ENCODE results near the gene FKBP9. TPM values are rescaled to one million over a fixed set of nuclear protein-coding genes. Genes with fewer than 3 reads are reported as not detected.
A peak's percentile ranks its signal among the peaks of the same experiment; 100 is the strongest.

FKBP9 gene
- total and polyA plus RNA-seq, 2 of the 8 experiments (the other 6 are each of a cell fraction or from before 2014, with no cell fraction given) = 7.2 to 10.1 TPM

- 15% methylated on average over 6 of the region's 6 CpGs; no CpG with 5 or more reads in 1 of the 2 experiments for WGBS, 2 experiments (ENCODE audit: extremely low coverage in 1 of 2, insufficient coverage in 1 of 2, insufficient read length in 1 of 2, insufficient replicate concordance in 2 of 2, low coverage in 1 of 2, low lambda C conversion rate in 2 of 2, missing lambda C conversion rate in 1 of 2)
- H2AFZ ChIP-seq (ENCODE audit: low read length) = no peak overlapping the region
- TF ChIP-seq SP1 (IDR thresholded peaks at IDR 0.05; ENCODE audit: low read depth, low read length) = no peak
- no peak for TF ChIP-seq TCF12 (IDR thresholded peaks at IDR 0.05; ENCODE audit: low read depth, low read length)
- TF ChIP-seq, protein P1, sequence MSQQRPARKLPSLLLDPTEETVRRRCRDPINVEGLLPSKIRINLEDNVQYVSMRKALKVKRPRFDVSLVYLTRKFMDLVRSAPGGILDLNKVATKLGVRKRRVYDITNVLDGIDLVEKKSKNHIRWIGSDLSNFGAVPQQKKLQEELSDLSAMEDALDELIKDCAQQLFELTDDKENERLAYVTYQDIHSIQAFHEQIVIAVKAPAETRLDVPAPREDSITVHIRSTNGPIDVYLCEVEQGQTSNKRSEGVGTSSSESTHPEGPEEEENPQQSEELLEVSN (IDR thresholded peaks at IDR 0.05) = no peak
- no peak for TF ChIP-seq SP4 (IDR thresholded peaks at IDR 0.05; ENCODE audit: low read length)
- no peak for TF ChIP-seq TAF7 (optimal IDR thresholded peaks at IDR 0.05; ENCODE audit: borderline replicate concordance, low read depth, low read length)
- no peak for TF ChIP-seq SIN3A (conservative IDR thresholded peaks at IDR 0.05 in 1 of 2, IDR thresholded peaks at IDR 0.05 in 1 of 2; ENCODE audit: low read depth in 1 of 2, low read length in 2 of 2)
- TF ChIP-seq TAF1 (IDR thresholded peaks at IDR 0.05; ENCODE audit: low read depth, low read length) = no peak
- TF ChIP-seq RAD21 (IDR thresholded peaks at IDR 0.05 in 1 of 2, conservative IDR thresholded peaks at IDR 0.05 in 1 of 2; ENCODE audit: low read depth in 2 of 2, low read length in 2 of 2) = no peak
- no peak for TF ChIP-seq RFX5 (IDR thresholded peaks at IDR 0.05; ENCODE audit: borderline replicate concordance, low read depth, low read length)
- no peak for TF ChIP-seq RNF2 (IDR thresholded peaks at IDR 0.05; ENCODE audit: borderline replicate concordance, low read depth, low read length, missing control alignments, poor library complexity, severe bottlenecking)
Observed at GRCh38 chr7:32943252-32944030, 13.8 kb upstream of the FKBP9 start.

More at GRCh38 chr7:32943252-32944030, 13.8 kb upstream of the FKBP9 start:
- CTCF ChIA-PET (ENCODE audit: partially characterized antibody) = interaction anchor here (0.5 to 3.7 kb wide), 9 partner anchors 10 to 165 kb away, joined by 3 to 21 read pairs (median 5); partner anchors contain the start of gene RP9
- no peak overlapping the region for H4K91ac ChIP-seq (replicated peaks; ENCODE audit: insufficient read length, low read length)
- no peak overlapping the region for H3K9ac ChIP-seq (replicated peaks in 1 of 4; ENCODE audit: extremely low read depth in 1 of 4, low read depth in 3 of 4, low read length in 3 of 4)
- H3K79me1 ChIP-seq (ENCODE audit: low read depth, low read length) = no peaks in the 10 kb centered on the region
- H3K4me2 ChIP-seq (ENCODE audit: insufficient read depth in 1 of 2, low read depth in 2 of 2, low read length in 2 of 2) = peak overlapping the region; percentile 45 to 84; a peak in 2 of 4 replicates
- H2AK5ac ChIP-seq (ENCODE audit: low read depth, low read length) = no peak overlapping the region
- H2BK120ac ChIP-seq (replicated peaks; ENCODE audit: low read depth, low read length) = no peak overlapping the region
- H3K27me3 ChIP-seq (replicated peaks in 1 of 4; ENCODE audit: control insufficient read depth in 3 of 4, extremely low read depth in 1 of 4, insufficient read depth in 3 of 4, low read length in 3 of 4) = peaks cover 43 to 85% (median 74%) of the 10 kb centered on the region in 4 experiments
- H3K4me1 ChIP-seq (replicated peaks in 1 of 4; ENCODE audit: control insufficient read depth in 3 of 4, insufficient read depth in 4 of 4, low read length in 3 of 4) = peaks cover under 1 to 8% (median 3%) of the 10 kb centered on the region in 4 experiments; a peak in 6 of 7 replicates
- no peaks in the 10 kb centered on the region for H3K36me3 ChIP-seq (ENCODE audit: control insufficient read depth in 2 of 4, insufficient read depth in 4 of 4, low read length in 3 of 4)
- H3K9me3 ChIP-seq (ENCODE audit: insufficient read depth in 2 of 2, low read depth in 1 of 2, low read length in 1 of 2) = peaks cover 4 to 11% of the 10 kb centered on the region in 2 experiments; a peak in 2 of 4 replicates
- no peak overlapping the region for H4K8ac ChIP-seq (ENCODE audit: extremely low read depth, insufficient read depth, low read length)
- DNase-seq (ENCODE audit: low read depth in 1 of 2, low spot score in 2 of 2) (no peak), FAIRE-seq (no peak)
- H2BK5ac ChIP-seq (ENCODE audit: low read depth, low read length) = no peak overlapping the region
- peak overlapping the region in 1 of 4 experiments; percentile 58; a peak in 2 of 8 replicates for H3K4me3 ChIP-seq (ENCODE audit: extremely low read depth in 1 of 4, insufficient read depth in 2 of 4, low read depth in 3 of 4, low read length in 4 of 4)
- no peak overlapping the region for H2BK20ac ChIP-seq (ENCODE audit: low read length)
- peaks cover 4 to 11% of the 10 kb centered on the region in 2 experiments for H4K20me1 ChIP-seq (replicated peaks in 1 of 2; ENCODE audit: control insufficient read depth in 1 of 2, insufficient read depth in 2 of 2, low read length in 2 of 2)
- no peak overlapping the region for H3K14ac ChIP-seq (ENCODE audit: insufficient read length)
- H4K5ac ChIP-seq (ENCODE audit: insufficient read length, low read depth, low read length) = no peak overlapping the region
- H3K23ac ChIP-seq (ENCODE audit: insufficient read length) = no peak overlapping the region
- H3K4ac ChIP-seq (replicated peaks; ENCODE audit: insufficient read length, low read depth, low read length) = no peak overlapping the region
- H2BK15ac ChIP-seq (ENCODE audit: low read length) = no peak overlapping the region
- no peak overlapping the region for H3K27ac ChIP-seq (ENCODE audit: low read depth, low read length)
- H3K23me2 ChIP-seq (ENCODE audit: low read depth, low read length) = peaks cover 2% of the 10 kb centered on the region; the same call in 1 of the 2 replicates
- no peak overlapping the region for H3K56ac ChIP-seq (replicated peaks; ENCODE audit: insufficient read length, low read depth, low read length)
- no peaks in the 10 kb centered on the region for H3K79me2 ChIP-seq (ENCODE audit: control insufficient read depth in 1 of 2, insufficient read depth in 2 of 2, low read length in 2 of 2)
- POLR2A ChIA-PET (ENCODE audit: partially characterized antibody) = interaction anchor here (2.9 kb wide), 1 partner anchor 14 kb away, joined by 19 read pairs; the partner anchor contains the start of gene FKBP9
- H2BK12ac ChIP-seq (ENCODE audit: low read depth, low read length) = no peak overlapping the region
- H3K18ac ChIP-seq (ENCODE audit: extremely low read depth, low read length) = no peak overlapping the region

All from H1 (cell line).